NB4 (cell line): ENCODE data around the gene S100A14.
A peak's percentile ranks its signal among the peaks of the same experiment; 100 is the strongest.

Experiments
- DNase-seq: peaks from one replicate; pipeline ENCODE4 v3.0.0; 2010; ENCODE audit warnings: low read depth
- H3K4me3 ChIP-seq: one replicate; pipeline ENCODE4 v1.5.1; 2011; ENCODE audit warnings: mild to moderate bottlenecking, low read depth, low read length, moderate library complexity
- MYC ChIP-seq: IDR thresholded peaks from 2 replicates; pipeline ENCODE4 v1.6.1; 2011; ENCODE audit warnings: low read depth, low read length
- POLR2A ChIP-seq: IDR thresholded peaks from 2 replicates; pipeline ENCODE4 v1.6.1; 2011; ENCODE audit warnings: mild to moderate bottlenecking; ENCODE audit not compliant: insufficient read length; ENCODE audit errors: extremely low read depth
- TF ChIP-seq, protein P1 (sequence below): IDR thresholded peaks from 2 replicates; pipeline ENCODE4 v1.6.1; 2011; ENCODE audit warnings: low read depth, low read length
- TF ChIP-seq, protein P2 (sequence below): IDR thresholded peaks from one replicate; pipeline ENCODE4 v1.5.1; 2012; ENCODE audit warnings: low read depth, low read length

Gene S100A14

DNA sequence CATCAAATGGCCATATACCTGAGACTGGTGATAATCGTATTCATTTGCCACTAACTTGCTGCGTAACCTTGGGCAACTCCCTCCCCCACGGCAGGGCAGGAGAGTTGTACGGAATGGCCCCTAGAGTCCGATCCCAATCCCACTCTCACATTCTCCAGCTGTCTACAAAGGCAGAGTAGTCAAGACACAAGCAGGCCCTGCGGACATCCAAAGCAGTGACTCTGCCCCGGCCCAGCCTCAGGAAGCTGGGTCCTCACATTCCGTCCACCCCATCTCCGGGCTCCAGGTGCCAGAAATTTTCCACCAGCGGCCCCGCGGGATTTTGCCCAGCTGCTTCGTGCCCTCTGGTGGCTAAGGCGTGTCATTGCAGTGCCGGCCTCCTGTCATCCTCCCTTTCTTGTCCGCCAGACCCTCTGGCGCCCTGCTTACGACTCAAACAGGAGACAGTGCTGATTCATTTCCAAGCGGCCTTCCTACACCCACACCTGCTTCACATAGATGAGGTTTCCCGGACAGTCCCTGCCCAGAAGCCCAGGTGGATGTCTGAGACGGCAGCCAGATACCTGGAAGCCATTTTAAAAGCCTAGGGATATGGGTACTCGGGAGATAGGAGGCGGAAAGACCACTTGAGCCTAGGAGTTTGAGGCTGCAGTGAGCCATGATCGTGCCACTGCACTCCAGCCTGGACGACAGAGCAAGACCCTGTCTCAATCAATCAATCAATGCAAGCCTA, 47.6 kb downstream of the S100A14 start:
- TF ChIP-seq, protein P1, sequence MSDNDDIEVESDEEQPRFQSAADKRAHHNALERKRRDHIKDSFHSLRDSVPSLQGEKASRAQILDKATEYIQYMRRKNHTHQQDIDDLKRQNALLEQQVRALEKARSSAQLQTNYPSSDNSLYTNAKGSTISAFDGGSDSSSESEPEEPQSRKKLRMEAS, result peak; percentile 29; the same call in 1 of the 2 replicates
- no peak for TF ChIP-seq POLR2A
- TF ChIP-seq, protein P2, sequence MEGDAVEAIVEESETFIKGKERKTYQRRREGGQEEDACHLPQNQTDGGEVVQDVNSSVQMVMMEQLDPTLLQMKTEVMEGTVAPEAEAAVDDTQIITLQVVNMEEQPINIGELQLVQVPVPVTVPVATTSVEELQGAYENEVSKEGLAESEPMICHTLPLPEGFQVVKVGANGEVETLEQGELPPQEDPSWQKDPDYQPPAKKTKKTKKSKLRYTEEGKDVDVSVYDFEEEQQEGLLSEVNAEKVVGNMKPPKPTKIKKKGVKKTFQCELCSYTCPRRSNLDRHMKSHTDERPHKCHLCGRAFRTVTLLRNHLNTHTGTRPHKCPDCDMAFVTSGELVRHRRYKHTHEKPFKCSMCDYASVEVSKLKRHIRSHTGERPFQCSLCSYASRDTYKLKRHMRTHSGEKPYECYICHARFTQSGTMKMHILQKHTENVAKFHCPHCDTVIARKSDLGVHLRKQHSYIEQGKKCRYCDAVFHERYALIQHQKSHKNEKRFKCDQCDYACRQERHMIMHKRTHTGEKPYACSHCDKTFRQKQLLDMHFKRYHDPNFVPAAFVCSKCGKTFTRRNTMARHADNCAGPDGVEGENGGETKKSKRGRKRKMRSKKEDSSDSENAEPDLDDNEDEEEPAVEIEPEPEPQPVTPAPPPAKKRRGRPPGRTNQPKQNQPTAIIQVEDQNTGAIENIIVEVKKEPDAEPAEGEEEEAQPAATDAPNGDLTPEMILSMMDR, result peak; percentile 94
- TF ChIP-seq MYC, result no peak
- no peak overlapping the region for H3K4me3 ChIP-seq
- peak; percentile 80 for DNase-seq

DNA sequence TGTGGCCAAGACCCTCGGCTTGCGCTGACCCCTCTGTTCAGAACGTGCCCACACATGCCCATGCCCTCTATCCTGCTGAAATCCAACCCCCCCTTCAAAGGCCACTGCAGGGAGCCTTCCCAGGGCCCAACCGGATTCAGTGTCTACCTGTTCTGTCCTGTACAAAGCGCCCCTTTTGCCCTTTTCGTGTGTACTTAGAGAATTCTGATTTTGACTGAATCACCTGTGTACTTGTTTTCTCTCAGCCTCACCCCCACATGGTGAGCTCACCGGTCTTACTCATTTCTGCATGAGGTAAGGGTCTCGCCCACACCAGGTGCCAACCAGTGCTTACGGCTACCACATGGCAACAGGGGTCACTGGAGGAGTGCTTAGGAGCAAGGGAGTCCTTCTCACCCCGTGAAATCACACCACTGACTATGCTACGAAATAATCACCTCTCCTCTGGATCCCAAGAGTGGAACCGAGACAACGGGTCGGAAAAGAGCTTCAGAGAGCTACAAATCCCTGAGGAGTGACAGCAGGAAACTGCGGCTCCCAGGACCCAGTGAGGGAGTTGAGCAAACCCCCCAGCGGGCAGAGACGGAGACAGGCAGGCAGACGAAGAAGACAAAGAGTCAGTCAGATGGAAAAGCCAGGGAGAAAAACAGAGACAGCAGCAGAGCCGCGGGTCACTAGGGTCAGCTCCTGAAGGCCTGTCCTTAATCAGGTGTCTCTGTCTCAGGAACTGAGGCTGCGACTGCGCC, 48.3 kb downstream of the S100A14 start:
- TF ChIP-seq POLR2A (no peak), MYC (no peak)
- TF ChIP-seq, protein P1, result no peak
- TF ChIP-seq, protein P2, result no peak
- DNase-seq, result no peak
- H3K4me3 ChIP-seq, result no peak overlapping the region

DNA sequence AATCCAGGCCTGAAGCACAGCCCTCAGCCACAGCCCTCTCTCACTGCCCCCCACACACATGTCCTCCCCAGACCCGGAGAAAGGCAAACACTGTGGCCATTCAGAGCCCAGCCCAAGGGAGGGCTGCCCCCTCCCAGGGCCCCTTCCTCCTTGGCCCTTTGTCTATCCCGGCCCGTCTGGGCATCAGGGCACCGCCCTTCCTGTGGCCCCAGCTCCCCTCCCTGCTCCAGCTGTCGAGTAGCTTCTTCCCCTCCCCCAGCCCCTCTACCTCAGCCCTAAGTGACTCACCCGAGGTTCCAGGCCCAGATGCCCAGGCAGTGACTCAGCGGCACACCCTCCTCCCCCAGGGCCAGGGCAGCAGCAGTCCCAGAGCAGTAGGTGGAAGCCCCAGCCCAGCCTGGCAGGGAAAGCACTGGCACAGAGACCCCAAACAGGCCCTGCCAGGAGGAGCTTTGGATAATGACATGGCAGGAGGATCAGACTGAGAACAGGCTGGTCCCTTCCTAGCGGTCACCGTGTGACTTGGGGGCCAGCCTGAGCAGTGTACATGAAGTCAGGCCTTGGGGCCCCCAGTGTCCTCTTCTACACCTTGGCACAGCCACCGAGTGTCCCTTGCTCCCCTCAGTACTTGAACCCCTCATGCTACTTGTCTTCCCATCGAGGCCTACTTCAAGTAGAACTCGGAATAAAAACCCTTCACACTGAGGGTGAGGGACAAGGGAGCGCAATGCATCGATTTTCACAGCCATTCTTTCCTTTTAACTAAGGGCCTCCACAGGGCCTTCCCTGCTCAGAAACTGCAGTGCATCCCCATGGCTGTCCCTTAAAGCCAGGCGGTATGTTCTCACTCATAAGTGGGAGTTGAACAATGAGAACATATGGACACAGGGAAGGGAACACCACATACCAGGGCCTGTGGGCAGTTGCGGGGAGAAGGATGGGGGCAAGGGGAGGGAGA, 49.4 kb downstream of the S100A14 start:
- H3K4me3 ChIP-seq, result no peak overlapping the region
- DNase-seq, result peak; percentile 97
- TF ChIP-seq POLR2A (no peak), MYC (no peak)

DNA sequence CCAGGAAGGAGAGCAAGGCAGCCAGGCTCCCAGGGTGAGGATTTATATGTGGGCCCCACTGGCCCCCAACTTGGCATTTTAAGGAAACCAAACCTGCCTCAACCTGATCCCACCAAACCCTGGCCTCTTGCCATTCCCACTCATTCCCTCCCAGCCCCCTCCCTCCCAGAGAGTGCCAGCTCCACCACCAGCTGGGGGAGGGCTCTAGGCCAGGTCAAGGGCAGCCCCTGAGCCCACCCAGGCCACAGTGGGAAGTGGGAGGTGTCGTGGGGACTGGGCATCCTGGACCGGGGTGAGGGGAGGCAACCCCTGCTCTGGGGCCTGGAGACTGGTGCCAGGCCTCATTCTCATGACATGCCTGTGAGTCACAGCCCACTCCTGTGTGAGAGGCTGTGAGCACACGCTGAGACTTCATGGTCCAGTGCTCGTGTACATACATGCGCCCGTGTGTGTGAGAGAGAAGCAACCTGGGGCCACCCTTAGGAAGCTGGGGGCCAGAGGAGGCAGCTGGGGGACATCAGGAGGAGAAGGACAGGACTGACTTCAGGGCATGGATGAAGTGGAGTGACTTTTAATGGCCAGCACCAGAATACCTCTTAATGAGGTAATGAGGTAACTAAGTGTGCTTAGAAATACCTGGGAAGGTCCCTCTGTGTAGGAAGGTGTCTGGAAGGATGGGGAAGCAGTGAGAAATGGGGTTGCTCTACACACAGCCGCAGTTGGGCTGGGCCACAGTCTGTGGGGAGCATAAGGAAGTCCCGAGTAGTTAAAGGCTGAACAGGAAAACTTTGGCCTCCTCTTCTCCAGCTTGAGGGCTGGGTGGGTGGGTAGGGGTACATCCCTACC, 50.4 kb downstream of the S100A14 start, which contains the start of gene S100A2:
TSS of gene S100A2 (minus strand) at position 316 of the 846 bp plus-strand sequence. CDS start 1,967 bp downstream, outside the sequence.
- no peak within 1 kb of the TSS for H3K4me3 ChIP-seq
- peak; percentile 59 for DNase-seq
- no peak for TF ChIP-seq POLR2A
- no peak for TF ChIP-seq MYC
- TF ChIP-seq, protein P1, result no peak
- TF ChIP-seq, protein P2, result no peak
